ENCODE results near the gene AKAP8.
A peak's percentile ranks its signal among the peaks of the same experiment; 100 is the strongest.
"Not testable (repeated sequence)": the region's sequence is repeated elsewhere in the genome, so short reads cannot be mapped to it uniquely, and the experiment has no call there.

AKAP8 gene

GRCh38 chr19:15398501-15399233 is 19.1 kb upstream of the AKAP8 start:
- DNase-seq (ENCODE audit: low read depth) = no peak
- no peak overlapping the region for H3K4me3 ChIP-seq (ENCODE audit: low read depth, low read length)
- TF ChIP-seq CTCF (conservative IDR thresholded peaks at IDR 0.05; ENCODE audit: low read depth, low read length) = no peak

GRCh38 chr19:15397782-15398181 is 18.2 kb upstream of the AKAP8 start:
- TF ChIP-seq CTCF (conservative IDR thresholded peaks at IDR 0.05; ENCODE audit: low read depth, low read length) = no peak
- H3K4me3 ChIP-seq (ENCODE audit: low read depth, low read length) = no peak overlapping the region
- DNase-seq (ENCODE audit: low read depth) = no peak

GRCh38 chr19:15397236-15397635 is 17.6 kb upstream of the AKAP8 start:
- no peak for DNase-seq (ENCODE audit: low read depth)
- no peak for TF ChIP-seq CTCF (conservative IDR thresholded peaks at IDR 0.05; ENCODE audit: low read depth, low read length)

GRCh38 chr19:15396436-15396835 is 16.8 kb upstream of the AKAP8 start:
- no peak for DNase-seq (ENCODE audit: low read depth)
- no peak for TF ChIP-seq CTCF (conservative IDR thresholded peaks at IDR 0.05; ENCODE audit: low read depth, low read length)
- H3K4me3 ChIP-seq (ENCODE audit: low read depth, low read length) = no peak overlapping the region

More at GRCh38 chr19:15397236-15397635, 17.6 kb upstream of the AKAP8 start:
- no peak overlapping the region for H3K4me3 ChIP-seq (ENCODE audit: low read depth, low read length)

- DNase-seq (ENCODE audit: low read depth); H3K4me3 ChIP-seq (ENCODE audit: low read depth, low read length): not testable (repeated sequence)
Measured at GRCh38 chr19:15395251-15395650, 15.7 kb upstream of the AKAP8 start.

- DNase-seq (ENCODE audit: low read depth) = no peak
- no peak for TF ChIP-seq CTCF (conservative IDR thresholded peaks at IDR 0.05; ENCODE audit: low read depth, low read length)
- no peak overlapping the region for H3K4me3 ChIP-seq (ENCODE audit: low read depth, low read length)
Measured at GRCh38 chr19:15394426-15394825, 14.8 kb upstream of the AKAP8 start.

GRCh38 chr19:15393963-15394362 is 14.4 kb upstream of the AKAP8 start:
- DNase-seq (ENCODE audit: low read depth) = peak; percentile 23
- no peak for TF ChIP-seq CTCF (conservative IDR thresholded peaks at IDR 0.05; ENCODE audit: low read depth, low read length)

More at GRCh38 chr19:15393963-15394362, 14.4 kb upstream of the AKAP8 start:
- no peak overlapping the region for H3K4me3 ChIP-seq (ENCODE audit: low read depth, low read length)

All from choroid plexus epithelial cell (primary cell).